ENCODE data around the gene ZBTB6. TPM values are rescaled to one million over a fixed set of nuclear protein-coding genes. Genes with fewer than 3 reads are reported as not detected.

The ZBTB6 gene
- total RNA-seq, 1 donor from 2014 or later: 12.1 TPM

DNA sequence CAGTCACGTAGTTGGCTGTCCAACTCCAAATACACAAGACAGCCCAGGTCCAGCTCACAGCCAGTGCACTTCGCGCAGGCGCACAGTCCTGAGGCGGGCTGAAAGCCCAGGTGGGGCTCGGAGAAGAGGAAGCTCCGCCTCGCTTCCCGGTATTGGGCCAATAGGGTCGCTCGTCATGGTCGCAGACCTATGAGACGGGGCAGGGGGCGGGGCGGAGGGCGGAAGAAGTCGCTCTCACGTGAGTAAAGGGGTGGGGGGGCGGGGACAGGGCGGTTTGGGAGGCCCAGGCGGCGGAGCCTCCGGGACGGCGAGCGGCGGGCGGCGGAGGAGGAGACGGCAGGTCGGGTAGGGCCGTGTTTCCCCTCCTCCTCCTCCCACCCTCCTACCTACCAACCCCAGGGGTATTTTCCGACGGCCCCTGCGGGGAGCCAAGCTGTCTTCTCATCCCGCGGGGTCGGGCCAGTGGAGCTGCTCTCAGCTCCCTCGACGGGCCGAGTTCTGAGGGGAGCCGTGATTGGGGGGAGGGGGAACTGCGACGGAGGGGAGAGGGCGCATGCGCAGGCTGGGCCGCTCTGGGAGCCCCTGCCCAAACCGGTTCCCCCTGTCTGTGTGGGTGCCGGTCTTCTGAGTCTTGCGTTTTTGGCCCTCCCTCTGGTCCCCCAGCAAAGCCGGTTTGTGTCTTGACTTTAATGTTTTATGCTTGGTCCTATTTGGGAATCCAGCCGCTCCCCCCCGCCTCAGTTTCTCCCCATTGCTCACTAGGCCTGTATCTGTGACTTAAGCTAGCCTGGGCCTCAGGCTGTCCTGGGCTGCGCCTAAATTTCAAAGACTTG is 27.8 kb upstream of the ZBTB6 start, which contains the start of gene RABGAP1:
Gene RABGAP1, plus strand, starts transcription at position 272 of the 833 bp plus-strand sequence. CDS start 16,040 bp downstream, outside the sequence.
- H3K27ac Mint-ChIP-seq: peak within 1 kb of the TSS; percentile 76
- peaks cover 28% of the 10 kb centered on the region for H3K4me1 Mint-ChIP-seq (ENCODE audit: low read depth)
- no peaks in the 10 kb centered on the region for H3K9me3 Mint-ChIP-seq
- peaks cover 1% of the 10 kb centered on the region for H3K27me3 Mint-ChIP-seq (ENCODE audit: insufficient read depth)
- peaks cover 11% of the 10 kb centered on the region for H3K36me3 Mint-ChIP-seq (ENCODE audit: low read depth)
- intact Hi-C loops (cut with micrococcal nuclease): loop anchor here (1.0 to 2.0 kb wide), 6 partner anchors 10 to 398 kb away; partner anchors contain the start of genes RC3H2, STRBP, ZBTB26 and ZBTB6
- peak; percentile 97 for DNase-seq (ENCODE audit: low spot score)
- H3K4me3 Mint-ChIP-seq: peak within 1 kb of the TSS; percentile 98

DNA sequence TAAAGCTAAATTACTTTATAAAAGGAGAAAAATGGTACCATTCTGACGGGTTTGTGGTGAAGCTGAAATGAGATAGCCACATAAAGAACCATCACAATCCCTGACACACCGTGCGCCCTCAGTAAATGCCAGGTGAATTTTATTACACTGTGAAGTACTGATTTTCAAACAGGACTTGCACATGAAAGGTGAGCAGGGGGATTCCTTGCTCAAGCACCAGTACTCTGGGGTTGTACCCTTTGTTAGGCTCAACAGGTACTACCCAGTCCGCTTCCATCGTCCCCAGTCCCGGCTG is 27.3 kb upstream of the ZBTB6 start:
- Mint-ChIP-seq H3K36me3 (ENCODE audit: low read depth) (peaks cover 9% of the 10 kb centered on the region), H3K9me3 (no peaks in the 10 kb centered on the region), H3K4me3 (peak overlapping the region; percentile 98), H3K4me1 (ENCODE audit: low read depth) (peaks cover 22% of the 10 kb centered on the region), H3K27me3 (ENCODE audit: insufficient read depth) (peaks cover 1% of the 10 kb centered on the region), H3K27ac (peak overlapping the region; percentile 76)
- intact Hi-C loops (cut with micrococcal nuclease): loop anchor here (1.0 to 2.0 kb wide), 5 partner anchors 9 to 399 kb away; partner anchors contain the start of genes RC3H2, STRBP, ZBTB26 and ZBTB6
- DNase-seq (ENCODE audit: low spot score): no peak

DNA sequence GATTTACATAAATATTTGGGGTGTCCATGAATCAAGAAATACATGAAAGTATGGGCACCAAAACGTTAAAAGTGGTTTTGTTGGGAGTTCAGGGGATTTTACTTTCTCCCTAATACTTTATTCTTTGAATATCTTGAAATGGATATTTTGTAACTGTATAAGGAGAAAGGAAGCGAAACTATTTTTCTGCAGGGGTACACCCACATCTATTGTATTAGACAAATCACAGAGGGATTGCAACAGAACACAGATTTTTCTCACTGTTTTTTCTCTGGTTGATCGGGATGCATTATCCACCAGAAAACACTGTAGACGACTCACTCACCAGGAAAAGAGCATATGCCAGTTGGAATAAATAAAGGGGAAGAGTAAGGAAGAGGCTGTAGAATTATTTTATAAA is 26.5 kb upstream of the ZBTB6 start:
- no peak overlapping the region for H3K4me3 Mint-ChIP-seq
- no peak overlapping the region for H3K27ac Mint-ChIP-seq
- peaks cover 8% of the 10 kb centered on the region for H3K36me3 Mint-ChIP-seq (ENCODE audit: low read depth)
- peaks cover 20% of the 10 kb centered on the region for H3K4me1 Mint-ChIP-seq (ENCODE audit: low read depth)
- DNase-seq (ENCODE audit: low spot score): no peak
- H3K9me3 Mint-ChIP-seq: no peaks in the 10 kb centered on the region
- intact Hi-C loops (cut with micrococcal nuclease): no loop called here
- H3K27me3 Mint-ChIP-seq (ENCODE audit: insufficient read depth): peaks cover 1% of the 10 kb centered on the region

DNA sequence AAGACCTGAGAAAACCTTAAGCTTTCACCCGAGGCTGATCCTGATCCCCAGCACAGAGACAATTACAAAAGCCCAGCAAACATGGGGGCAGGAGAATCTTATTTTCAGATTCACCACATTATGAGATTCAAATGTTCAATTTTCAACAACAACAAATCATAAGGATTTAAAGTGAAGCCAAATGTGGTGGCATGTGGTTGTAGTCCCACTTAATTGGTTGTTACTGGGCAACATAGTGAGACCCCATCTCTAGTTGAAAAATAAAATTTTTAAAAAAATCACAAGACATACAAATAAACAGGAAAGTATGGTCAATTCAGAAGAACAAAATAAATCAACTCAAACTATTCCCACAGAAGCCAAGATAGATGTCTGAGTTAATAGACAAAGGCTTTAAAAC is 23.8 kb upstream of the ZBTB6 start:
- Mint-ChIP-seq H3K9me3 (no peaks in the 10 kb centered on the region), H3K4me1 (ENCODE audit: low read depth) (peaks cover 23% of the 10 kb centered on the region), H3K36me3 (ENCODE audit: low read depth) (peaks cover 12% of the 10 kb centered on the region), H3K27me3 (ENCODE audit: insufficient read depth) (peaks cover 1% of the 10 kb centered on the region), H3K27ac (no peak overlapping the region), H3K4me3 (no peak overlapping the region)
- intact Hi-C loops (cut with micrococcal nuclease): no loop called here
- DNase-seq (ENCODE audit: low spot score): no peak

DNA sequence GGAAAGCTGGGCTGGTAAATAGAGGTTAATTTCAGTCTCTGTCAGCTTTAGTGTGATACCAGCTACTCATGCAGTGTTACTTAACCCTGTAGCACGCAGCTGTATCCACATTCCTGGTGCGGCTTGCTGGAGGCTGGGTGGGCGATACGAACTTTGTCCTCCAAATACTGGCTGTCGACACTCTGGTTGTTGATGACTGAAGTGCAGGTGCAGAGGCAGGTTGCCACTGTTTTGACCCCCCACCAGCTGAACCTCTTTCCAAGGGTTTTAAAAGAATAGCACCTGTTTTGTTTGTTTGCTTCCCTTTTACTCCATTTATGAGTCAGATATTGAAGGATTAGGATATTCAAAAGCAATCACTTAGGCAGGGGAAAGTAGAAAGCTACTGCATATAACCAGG is 23.3 kb upstream of the ZBTB6 start:
- DNase-seq (ENCODE audit: low spot score): no peak
- Mint-ChIP-seq H3K27me3 (ENCODE audit: insufficient read depth) (peaks cover 1% of the 10 kb centered on the region), H3K27ac (no peak overlapping the region), H3K36me3 (ENCODE audit: low read depth) (peaks cover 15% of the 10 kb centered on the region), H3K9me3 (no peaks in the 10 kb centered on the region), H3K4me3 (no peak overlapping the region), H3K4me1 (ENCODE audit: low read depth) (peaks cover 19% of the 10 kb centered on the region)
- intact Hi-C loops (cut with micrococcal nuclease): no loop called here

- Mint-ChIP-seq H3K4me1 (ENCODE audit: low read depth) (peaks cover 8% of the 10 kb centered on the region), H3K4me3 (no peak within 1 kb of the TSS), H3K27me3 (ENCODE audit: insufficient read depth) (no peaks in the 10 kb centered on the region), H3K9me3 (no peaks in the 10 kb centered on the region), H3K27ac (peak within 1 kb of the TSS; percentile 83), H3K36me3 (ENCODE audit: low read depth) (peaks cover 13% of the 10 kb centered on the region)
- peak; percentile 83 for DNase-seq (ENCODE audit: low spot score)
- intact Hi-C loops (cut with micrococcal nuclease): loop anchor here (1.0 kb wide), 5 partner anchors 9 to 294 kb away; partner anchors contain the start of genes PDCL, RC3H2 and ZBTB6
These were observed 18.4 kb upstream of the ZBTB6 start, which contains the start of gene ZBTB26 for GRCh38 chr9:122931226-122932121. Gene ZBTB26, minus strand, starts transcription at chr9:122931512. Its CDS starts 11,578 bp downstream, at chr9:122919934.

- H3K36me3 Mint-ChIP-seq (ENCODE audit: low read depth): peaks cover 13% of the 10 kb centered on the region
- no peak for DNase-seq (ENCODE audit: low spot score)
- H3K4me1 Mint-ChIP-seq (ENCODE audit: low read depth): peaks cover 8% of the 10 kb centered on the region
- H3K4me3 Mint-ChIP-seq: no peak overlapping the region
- no peaks in the 10 kb centered on the region for H3K27me3 Mint-ChIP-seq (ENCODE audit: insufficient read depth)
- peak overlapping the region; percentile 13 for H3K27ac Mint-ChIP-seq
- intact Hi-C loops (cut with micrococcal nuclease): loop anchor here (1.0 kb wide), 5 partner anchors 10 to 295 kb away; partner anchors contain the start of genes PDCL, RC3H2 and ZBTB6
- H3K9me3 Mint-ChIP-seq: no peaks in the 10 kb centered on the region
These were observed 17.6 kb upstream of the ZBTB6 start for GRCh38 chr9:122930541-122931225.

DNA sequence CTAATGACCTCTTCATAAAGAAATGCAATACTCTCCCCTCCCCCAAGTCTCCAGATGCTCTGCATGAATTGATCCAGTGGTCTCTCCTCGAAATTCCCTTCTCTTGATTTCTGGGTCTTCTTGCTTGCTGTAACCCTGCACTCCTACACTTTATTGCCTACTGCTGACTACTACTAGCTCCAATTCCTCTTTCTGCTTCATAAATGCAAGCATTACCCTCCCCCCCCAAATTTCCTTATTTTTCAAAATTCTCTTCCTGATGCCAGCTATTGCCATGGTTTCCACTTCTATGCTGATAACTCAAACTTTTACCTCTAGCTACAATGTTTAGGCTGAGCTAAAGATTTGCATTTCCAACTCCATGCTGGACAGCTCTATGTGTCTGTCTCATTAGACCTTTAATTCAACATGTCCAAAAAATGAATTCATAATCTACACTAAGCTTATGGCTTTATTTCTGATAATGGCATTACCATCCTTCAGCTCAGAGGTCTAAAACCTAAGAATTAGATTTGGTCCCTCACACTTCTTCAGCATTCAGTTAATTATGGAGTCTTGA is 16.8 kb upstream of the ZBTB6 start:
- intact Hi-C loops (cut with micrococcal nuclease): no loop called here
- no peak overlapping the region for H3K4me3 Mint-ChIP-seq
- no peaks in the 10 kb centered on the region for H3K9me3 Mint-ChIP-seq
- no peak overlapping the region for H3K27ac Mint-ChIP-seq
- H3K4me1 Mint-ChIP-seq (ENCODE audit: low read depth): peaks cover 8% of the 10 kb centered on the region
- no peaks in the 10 kb centered on the region for H3K27me3 Mint-ChIP-seq (ENCODE audit: insufficient read depth)
- no peak for DNase-seq (ENCODE audit: low spot score)
- H3K36me3 Mint-ChIP-seq (ENCODE audit: low read depth): peaks cover 10% of the 10 kb centered on the region

DNA sequence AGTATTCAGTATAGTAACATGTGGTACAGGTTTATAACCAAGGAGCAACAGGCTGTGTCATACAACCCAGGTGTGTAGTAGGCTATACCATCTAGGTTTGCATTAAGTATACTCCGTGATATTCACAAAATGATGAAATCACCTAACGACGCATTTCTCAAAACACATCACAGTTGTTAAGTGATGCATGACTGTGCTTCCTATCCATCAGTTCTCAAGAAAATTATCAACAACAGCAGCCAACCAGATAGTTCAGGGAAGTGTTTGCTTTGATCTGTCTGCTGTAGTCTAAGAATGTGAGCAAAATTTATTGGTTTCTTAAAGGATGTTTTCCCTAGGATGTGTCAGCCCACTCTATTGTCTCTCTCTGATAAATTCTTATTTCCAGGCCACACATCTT is 10.8 kb upstream of the ZBTB6 start:
- Mint-ChIP-seq H3K27me3 (ENCODE audit: insufficient read depth) (no peaks in the 10 kb centered on the region), H3K4me3 (no peak overlapping the region), H3K9me3 (no peaks in the 10 kb centered on the region), H3K4me1 (ENCODE audit: low read depth) (peaks cover 5% of the 10 kb centered on the region), H3K36me3 (ENCODE audit: low read depth) (peaks cover 14% of the 10 kb centered on the region), H3K27ac (no peak overlapping the region)
- no peak for DNase-seq (ENCODE audit: low spot score)
- intact Hi-C loops (cut with micrococcal nuclease): no loop called here

DNA sequence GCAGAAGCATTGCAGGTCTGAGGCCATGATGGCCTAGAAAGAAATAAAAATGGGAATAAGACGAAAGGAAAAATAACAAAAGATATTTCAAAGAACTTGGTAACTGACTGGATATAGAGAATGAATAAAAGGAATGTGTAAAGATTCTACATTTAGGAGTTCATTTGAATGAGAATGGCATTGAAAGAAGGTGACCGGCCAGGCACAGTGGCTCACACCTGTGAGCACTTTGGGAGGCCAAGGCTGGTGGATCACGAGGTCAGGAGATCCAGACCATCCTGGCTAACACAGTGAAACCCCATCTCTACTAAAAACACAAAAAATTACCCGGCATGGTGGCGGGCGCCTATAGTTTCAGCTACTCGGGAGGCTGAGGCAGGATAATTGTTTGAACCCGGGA is 9.6 kb upstream of the ZBTB6 start:
- Mint-ChIP-seq H3K4me1 (ENCODE audit: low read depth) (peaks cover 5% of the 10 kb centered on the region), H3K9me3 (no peaks in the 10 kb centered on the region), H3K27me3 (ENCODE audit: insufficient read depth) (no peaks in the 10 kb centered on the region), H3K36me3 (ENCODE audit: low read depth) (peaks cover 14% of the 10 kb centered on the region), H3K27ac (no peak overlapping the region), H3K4me3 (no peak overlapping the region)
- no peak for DNase-seq (ENCODE audit: low spot score)
- intact Hi-C loops (cut with micrococcal nuclease): no loop called here

DNA sequence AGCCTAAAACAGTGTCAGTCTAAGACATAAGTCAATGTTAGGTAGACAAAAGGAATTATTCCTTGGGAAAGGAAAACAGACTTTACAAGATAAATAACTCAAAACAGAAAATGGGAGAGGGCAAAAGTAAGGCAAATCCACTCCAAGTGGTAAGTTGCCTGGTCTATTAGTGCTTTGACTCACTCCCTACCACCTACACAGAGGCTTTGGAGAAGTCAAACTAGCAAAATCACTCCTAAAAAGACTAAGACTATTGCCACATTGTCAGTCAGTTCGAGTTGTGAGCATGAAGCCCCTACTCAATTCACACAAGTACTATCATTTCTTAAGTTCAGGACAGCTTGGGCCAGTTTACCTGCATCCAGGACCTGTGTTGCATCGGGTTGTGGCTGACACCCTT is 5.2 kb upstream of the ZBTB6 start:
- H3K4me3 Mint-ChIP-seq: no peak overlapping the region
- no peak overlapping the region for H3K27ac Mint-ChIP-seq
- DNase-seq (ENCODE audit: low spot score): no peak
- H3K27me3 Mint-ChIP-seq (ENCODE audit: insufficient read depth): no peaks in the 10 kb centered on the region
- H3K36me3 Mint-ChIP-seq (ENCODE audit: low read depth): peaks cover 13% of the 10 kb centered on the region
- intact Hi-C loops (cut with micrococcal nuclease): no loop called here
- no peaks in the 10 kb centered on the region for H3K9me3 Mint-ChIP-seq
- H3K4me1 Mint-ChIP-seq (ENCODE audit: low read depth): peaks cover 4% of the 10 kb centered on the region

GRCh38 chr9:122912671-122912963 is 506 bp downstream of the ZBTB6 start:
- DNase-seq (ENCODE audit: low spot score): no peak
- H3K27me3 Mint-ChIP-seq (ENCODE audit: insufficient read depth): no peaks in the 10 kb centered on the region
- peaks cover 34% of the 10 kb centered on the region for H3K4me1 Mint-ChIP-seq (ENCODE audit: low read depth)
- peaks cover 33% of the 10 kb centered on the region for H3K36me3 Mint-ChIP-seq (ENCODE audit: low read depth)
- intact Hi-C loops (cut with micrococcal nuclease): no loop called here
- no peaks in the 10 kb centered on the region for H3K9me3 Mint-ChIP-seq
- H3K27ac Mint-ChIP-seq: peak overlapping the region; percentile 94
- peak overlapping the region; percentile 98 for H3K4me3 Mint-ChIP-seq
